GM12891 (cell line): Measurements from ENCODE around the gene FUOM.

ENCODE experiments used
- POLR2A ChIP-seq: IDR thresholded peaks from 2 replicates; pipeline ENCODE4 v1.6.1; 2011; ENCODE audit warnings: low read depth, low read length, control low read depth
- POLR2AphosphoS5 ChIP-seq: IDR thresholded peaks from 2 replicates; pipeline ENCODE4 v1.6.1; 2011; ENCODE audit warnings: low read depth, low read length, control low read depth
- TAF1 ChIP-seq: IDR thresholded peaks from 2 replicates; pipeline ENCODE4 v1.6.1; 2011; ENCODE audit warnings: low read depth, low read length, control low read depth

- TF ChIP-seq POLR2A (no peak), POLR2AphosphoS5 (no peak), TAF1 (no peak)
Measured at GRCh38 chr10:133353988-133354605, 3.7 kb downstream of the FUOM start.
